Breast epithelium (tissue), 4 donors: ENCODE measurements around the gene APRT. TPM values are rescaled to one million over a fixed set of nuclear protein-coding genes. Genes with fewer than 3 reads are reported as not detected.

Experiments
- DNase-seq, 2 donors: peaks; one replicate each; pipeline ENCODE4 v3.0.0-alpha.2; 2019; ENCODE audit warnings: low spot score in 2 of 2
- H3K27ac ChIP-seq, 2 donors: fragments of 200-600 bp; sonication (generic) in 1 of 2; one replicate each; pipeline ENCODE4 v1.5.1; 2016 to 2019; ENCODE audit warnings: mild to moderate bottlenecking in 1 of 2
- H3K27me3 ChIP-seq, 2 donors: fragments of 200-600 bp; sonication (generic) in 1 of 2; one replicate each; pipeline versions ENCODE4 v1.5.1 to v1.6.0; 2017 to 2019; ENCODE audit warnings: control low read depth in 1 of 2, mild to moderate bottlenecking in 1 of 2
- H3K36me3 ChIP-seq: fragments of 200-600 bp; one replicate; pipeline ENCODE4 v1.5.1; 2019
- H3K4me1 ChIP-seq, 2 donors: fragments of 200-600 bp; sonication (generic); one replicate each; pipeline ENCODE4 v1.5.1; 2016 to 2019; ENCODE audit warnings: control low read depth in 1 of 2
- H3K4me3 ChIP-seq, 3 donors: fragments of 200-600 bp; sonication (generic); 1 replicate in 2 of 3; 2 replicates in 1 of 3; pipeline ENCODE4 v1.5.1; 2016 to 2019; ENCODE audit warnings: mild to moderate bottlenecking in 3 of 3, moderate library complexity in 2 of 3
- H3K9me3 ChIP-seq, 2 donors: fragments of 200-600 bp; sonication (generic) in 1 of 2; one replicate each; pipeline ENCODE4 v1.5.1; 2016 to 2019; ENCODE audit warnings: control low read depth in 1 of 2
- POLR2A ChIP-seq: fragments of 450-650 bp; IDR thresholded peaks from one replicate; pipeline ENCODE4 v1.6.1; 2016; ENCODE audit warnings: antibody characterized with exemption, mild to moderate bottlenecking, moderate library complexity
- POLR2AphosphoS5 ChIP-seq, 3 donors: sonication (generic); formaldehyde crosslinking; IDR thresholded peaks; one replicate each; pipeline ENCODE4 v1.6.1; 2017; ENCODE audit warnings: antibody characterized with exemption in 3 of 3
- intact Hi-C: fragments of 100-400 bp; cut with DNase I; formaldehyde crosslinking; loops from one replicate; pipeline ENCODE4 v1.15.1; 2023; ENCODE audit warnings: low total_unique reads
- total RNA-seq, 3 donors: library from RNA; depleted of rRNA; stranded (reverse); fragments of >200 nt; gene quantifications; one replicate each; pipeline ENCODE4 v1.1.0, GENCODE V29; 2016
- TF ChIP-seq, protein P1 (sequence below), 3 donors: fragments of 450-650 bp; IDR thresholded peaks; one replicate each; pipeline ENCODE4 v1.5.1; 2016 to 2017; ENCODE audit warnings: antibody characterized with exemption in 3 of 3, mild to moderate bottlenecking in 3 of 3, moderate library complexity in 3 of 3

The APRT gene
- total RNA-seq, 3 donors from 2014 or later = 93.8 to 152 (median 126) TPM

DNA sequence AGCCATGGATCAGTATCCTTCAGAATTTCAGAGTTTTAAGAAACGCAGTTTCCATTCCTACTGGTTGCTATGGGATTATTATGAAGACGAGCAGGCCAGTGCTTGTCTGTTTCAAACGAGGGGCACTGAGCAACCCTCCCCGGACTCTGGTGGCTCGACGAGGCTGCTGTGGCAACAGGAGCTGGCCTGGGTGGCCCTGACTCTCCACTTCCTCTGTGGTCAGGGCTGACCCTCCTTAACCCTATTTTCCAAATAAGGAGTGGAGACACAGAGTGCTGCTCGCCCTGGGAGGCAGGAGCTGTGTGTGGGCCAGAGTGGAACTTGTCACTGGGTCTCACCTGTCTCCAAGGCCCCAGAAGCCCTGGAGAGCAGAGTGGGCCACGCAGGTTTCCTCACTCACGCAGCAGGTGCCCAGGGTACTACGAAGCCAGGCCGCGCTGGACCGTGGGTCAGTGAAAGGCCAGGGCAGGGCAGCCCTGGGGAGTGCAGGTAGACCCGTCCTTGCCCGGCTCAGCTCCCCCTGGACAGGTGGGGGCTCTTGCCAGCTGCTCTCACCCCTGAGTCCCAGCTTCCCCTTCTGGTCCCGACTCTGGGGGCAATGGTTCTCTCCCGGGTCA, 41.7 kb upstream of the APRT start:
- Histone ChIP-seq H3K9me3 (no peaks in the 10 kb centered on the region), H3K36me3 (no peaks in the 10 kb centered on the region), H3K4me3 (no peak overlapping the region), H3K4me1 (peaks cover 0 to 7% of the 10 kb centered on the region in 2 donors), H3K27ac (no peak overlapping the region), H3K27me3 (no peaks in the 10 kb centered on the region)
- DNase-seq = no peak
- intact Hi-C loops = no loop called here
- TF ChIP-seq POLR2A = no peak
- no peak for TF ChIP-seq POLR2AphosphoS5 (IDR thresholded peaks at IDR 0.05)
- TF ChIP-seq, protein P1, sequence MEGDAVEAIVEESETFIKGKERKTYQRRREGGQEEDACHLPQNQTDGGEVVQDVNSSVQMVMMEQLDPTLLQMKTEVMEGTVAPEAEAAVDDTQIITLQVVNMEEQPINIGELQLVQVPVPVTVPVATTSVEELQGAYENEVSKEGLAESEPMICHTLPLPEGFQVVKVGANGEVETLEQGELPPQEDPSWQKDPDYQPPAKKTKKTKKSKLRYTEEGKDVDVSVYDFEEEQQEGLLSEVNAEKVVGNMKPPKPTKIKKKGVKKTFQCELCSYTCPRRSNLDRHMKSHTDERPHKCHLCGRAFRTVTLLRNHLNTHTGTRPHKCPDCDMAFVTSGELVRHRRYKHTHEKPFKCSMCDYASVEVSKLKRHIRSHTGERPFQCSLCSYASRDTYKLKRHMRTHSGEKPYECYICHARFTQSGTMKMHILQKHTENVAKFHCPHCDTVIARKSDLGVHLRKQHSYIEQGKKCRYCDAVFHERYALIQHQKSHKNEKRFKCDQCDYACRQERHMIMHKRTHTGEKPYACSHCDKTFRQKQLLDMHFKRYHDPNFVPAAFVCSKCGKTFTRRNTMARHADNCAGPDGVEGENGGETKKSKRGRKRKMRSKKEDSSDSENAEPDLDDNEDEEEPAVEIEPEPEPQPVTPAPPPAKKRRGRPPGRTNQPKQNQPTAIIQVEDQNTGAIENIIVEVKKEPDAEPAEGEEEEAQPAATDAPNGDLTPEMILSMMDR (IDR thresholded peaks at IDR 0.05) = no peak

DNA sequence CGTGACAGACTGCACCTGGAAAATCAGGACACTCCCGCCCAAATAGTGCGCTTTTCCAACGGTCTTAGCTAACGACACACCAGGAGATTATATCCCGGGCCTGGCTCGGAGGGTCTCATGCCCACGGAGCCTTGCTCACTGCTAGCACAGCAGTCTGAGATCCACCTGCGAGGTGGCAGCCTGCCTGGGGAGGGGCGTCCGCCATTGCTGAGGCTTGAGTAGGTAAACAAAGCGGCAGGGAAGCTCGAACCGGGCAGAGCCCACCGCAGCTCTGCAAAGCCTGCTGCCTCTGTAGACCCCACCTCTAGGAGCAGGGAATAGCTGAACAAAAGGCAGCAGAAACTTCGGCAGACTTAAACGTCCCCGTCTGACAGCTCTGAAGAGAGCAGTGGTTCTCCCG, 39.9 kb upstream of the APRT start:
- H3K4me3 ChIP-seq = no peak overlapping the region
- H3K4me1 ChIP-seq = no peaks in the 10 kb centered on the region
- DNase-seq = no peak
- no peaks in the 10 kb centered on the region for H3K9me3 ChIP-seq
- no peaks in the 10 kb centered on the region for H3K36me3 ChIP-seq
- TF ChIP-seq, protein P1 (IDR thresholded peaks at IDR 0.05) = no peak
- TF ChIP-seq POLR2AphosphoS5 (IDR thresholded peaks at IDR 0.05) (no peak), POLR2A (no peak)
- intact Hi-C loops = no loop called here
- H3K27me3 ChIP-seq = no peaks in the 10 kb centered on the region
- H3K27ac ChIP-seq = no peak overlapping the region

DNA sequence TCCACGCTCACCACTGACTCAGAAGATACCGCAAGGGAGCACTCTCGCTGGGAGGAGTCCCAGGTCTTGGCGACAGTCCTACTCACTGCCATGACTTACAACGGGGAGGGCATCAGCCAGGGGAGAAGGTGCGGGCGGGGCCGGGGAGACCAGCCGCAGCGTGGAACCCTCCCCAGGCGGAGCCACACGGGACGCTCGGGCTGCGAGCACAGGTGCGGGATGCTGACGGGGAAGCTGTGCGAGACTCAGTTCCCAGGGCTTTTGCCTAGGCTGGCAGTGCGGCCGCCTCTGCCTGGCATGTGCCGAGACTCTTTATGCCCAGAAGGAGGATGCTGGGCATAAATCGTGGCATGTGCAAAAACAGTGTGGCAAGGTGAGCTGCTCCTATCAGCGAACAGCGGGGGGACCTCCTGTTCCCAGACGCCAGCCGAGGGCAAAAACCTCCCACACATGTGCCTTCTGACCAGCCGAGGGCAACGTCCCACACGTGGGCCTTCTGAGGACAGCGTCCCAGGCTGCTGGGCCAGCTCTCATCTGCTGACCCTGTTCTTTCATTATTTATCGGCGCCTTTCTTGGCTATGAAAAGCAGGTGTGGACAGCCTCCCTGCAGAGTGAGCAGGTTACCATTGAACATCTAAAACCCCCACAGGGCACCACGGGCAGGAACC, 38.9 kb upstream of the APRT start:
- H3K36me3 ChIP-seq = no peaks in the 10 kb centered on the region
- TF ChIP-seq, protein P1 (IDR thresholded peaks at IDR 0.05) = no peak
- TF ChIP-seq POLR2A (no peak), POLR2AphosphoS5 (IDR thresholded peaks at IDR 0.05) (no peak)
- intact Hi-C loops = no loop called here

DNA sequence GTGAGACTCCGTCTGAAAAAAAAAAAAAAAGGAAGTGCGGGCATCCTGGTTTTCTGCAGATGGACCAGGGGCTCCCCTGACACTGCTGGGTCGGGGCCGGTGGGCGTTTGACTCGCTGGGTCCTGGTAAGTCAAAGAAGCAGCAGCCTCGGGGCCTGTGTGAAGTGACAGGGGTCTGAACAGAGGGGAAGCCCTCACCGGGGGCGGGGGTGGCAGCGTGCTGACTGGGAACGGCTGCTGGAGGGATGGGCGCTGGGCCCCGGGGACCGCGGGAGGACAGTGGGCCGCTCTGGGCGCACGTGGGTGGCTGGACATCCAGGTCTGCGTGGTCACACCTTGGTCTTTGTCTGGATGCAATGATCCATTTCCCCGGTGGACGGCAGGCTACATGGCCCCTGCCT, 36.8 kb upstream of the APRT start:
- TF ChIP-seq POLR2AphosphoS5 (IDR thresholded peaks at IDR 0.05) = no peak
- no peak for TF ChIP-seq POLR2A
- TF ChIP-seq, protein P1 (IDR thresholded peaks at IDR 0.05) = no peak
- H3K4me1 ChIP-seq = no peaks in the 10 kb centered on the region
- H3K4me3 ChIP-seq = no peak overlapping the region
- intact Hi-C loops = no loop called here
- H3K9me3 ChIP-seq = no peaks in the 10 kb centered on the region
- DNase-seq = no peak
- no peak overlapping the region for H3K27ac ChIP-seq
- no peaks in the 10 kb centered on the region for H3K27me3 ChIP-seq
- H3K36me3 ChIP-seq = no peaks in the 10 kb centered on the region

More for the DNA sequence above, 38.9 kb upstream of the APRT start:
- Histone ChIP-seq H3K9me3 (no peaks in the 10 kb centered on the region), H3K4me1 (no peaks in the 10 kb centered on the region), H3K27ac (no peak overlapping the region), H3K4me3 (no peak overlapping the region), H3K27me3 (no peaks in the 10 kb centered on the region)
- DNase-seq = no peak

DNA sequence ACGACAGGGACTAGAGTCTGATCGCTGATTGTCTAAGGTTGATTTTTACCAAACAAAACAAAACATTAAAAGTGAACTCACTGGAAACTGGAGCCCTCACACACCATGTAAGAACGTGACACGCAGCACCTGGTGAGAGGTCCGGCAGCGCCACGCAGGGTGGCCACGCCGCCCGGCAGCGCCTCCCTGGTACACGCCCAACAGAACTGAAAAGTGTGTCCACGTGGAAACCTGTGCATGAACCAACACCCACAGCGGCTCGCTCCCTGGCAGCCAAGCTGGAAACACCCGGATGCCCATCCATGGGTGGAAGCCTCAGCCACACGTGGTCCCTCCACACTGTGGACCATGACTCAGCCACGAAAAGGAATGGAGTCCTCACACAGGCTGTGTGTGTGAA, 35.9 kb upstream of the APRT start:
- H3K4me1 ChIP-seq = no peaks in the 10 kb centered on the region
- H3K27me3 ChIP-seq = no peaks in the 10 kb centered on the region
- TF ChIP-seq POLR2AphosphoS5 (IDR thresholded peaks at IDR 0.05) (no peak), POLR2A (no peak)
- TF ChIP-seq, protein P1 (IDR thresholded peaks at IDR 0.05) = no peak
- H3K36me3 ChIP-seq = no peaks in the 10 kb centered on the region
- no peak overlapping the region for H3K4me3 ChIP-seq
- intact Hi-C loops = no loop called here
- H3K9me3 ChIP-seq = no peaks in the 10 kb centered on the region
- no peak overlapping the region for H3K27ac ChIP-seq
- no peak for DNase-seq
